Neutrophil (primary cell): ENCODE data around the gene LEAP2.

Experiments used
- H3K27ac ChIP-seq: fragments of 200-600 bp; sonication (generic); 2 replicates; pipeline ENCODE4 v1.5.1; 2016; ENCODE audit warnings: mild to moderate bottlenecking, moderate library complexity
- H3K27me3 ChIP-seq: fragments of 200-600 bp; sonication (generic); 2 replicates; pipeline ENCODE4 v1.6.0; 2016; ENCODE audit warnings: mild to moderate bottlenecking
- H3K36me3 ChIP-seq: fragments of 200-600 bp; sonication (generic); 2 replicates; pipeline ENCODE4 v1.5.1; 2017
- H3K4me1 ChIP-seq, 2 experiments: fragments of 200-600 bp in 1 of 2; sonication (generic) in 1 of 2; 1 replicate in 1 of 2; 2 replicates in 1 of 2; pipeline versions ENCODE4 v1.5.1 to v1.6.1; 2013 to 2016; ENCODE audit warnings: low read depth in 1 of 2, low read length in 1 of 2, mild to moderate bottlenecking in 1 of 2, moderate library complexity in 1 of 2; ENCODE audit not compliant: control insufficient read depth in 1 of 2, insufficient read depth in 1 of 2
- H3K4me3 ChIP-seq, 2 experiments: fragments of 200-600 bp in 1 of 2; sonication (generic) in 1 of 2; 1 replicate in 1 of 2; 2 replicates in 1 of 2; pipeline ENCODE4 v1.5.1; 2013 to 2016; ENCODE audit warnings: low read depth in 1 of 2, low read length in 1 of 2, mild to moderate bottlenecking in 1 of 2, moderate library complexity in 1 of 2
- H3K9me3 ChIP-seq: fragments of 200-600 bp; sonication (generic); 2 replicates; pipeline ENCODE4 v1.5.1; 2016
- TF ChIP-seq, protein P1 (sequence below): fragments of 200-600 bp; sonication (generic); IDR thresholded peaks from 2 replicates; pipeline ENCODE4 v1.5.1; 2016; ENCODE audit warnings: antibody characterized with exemption

LEAP2 gene

GRCh38 chr5:132856011-132856410 is 17.5 kb upstream of the LEAP2 start:
- TF ChIP-seq, protein P1, sequence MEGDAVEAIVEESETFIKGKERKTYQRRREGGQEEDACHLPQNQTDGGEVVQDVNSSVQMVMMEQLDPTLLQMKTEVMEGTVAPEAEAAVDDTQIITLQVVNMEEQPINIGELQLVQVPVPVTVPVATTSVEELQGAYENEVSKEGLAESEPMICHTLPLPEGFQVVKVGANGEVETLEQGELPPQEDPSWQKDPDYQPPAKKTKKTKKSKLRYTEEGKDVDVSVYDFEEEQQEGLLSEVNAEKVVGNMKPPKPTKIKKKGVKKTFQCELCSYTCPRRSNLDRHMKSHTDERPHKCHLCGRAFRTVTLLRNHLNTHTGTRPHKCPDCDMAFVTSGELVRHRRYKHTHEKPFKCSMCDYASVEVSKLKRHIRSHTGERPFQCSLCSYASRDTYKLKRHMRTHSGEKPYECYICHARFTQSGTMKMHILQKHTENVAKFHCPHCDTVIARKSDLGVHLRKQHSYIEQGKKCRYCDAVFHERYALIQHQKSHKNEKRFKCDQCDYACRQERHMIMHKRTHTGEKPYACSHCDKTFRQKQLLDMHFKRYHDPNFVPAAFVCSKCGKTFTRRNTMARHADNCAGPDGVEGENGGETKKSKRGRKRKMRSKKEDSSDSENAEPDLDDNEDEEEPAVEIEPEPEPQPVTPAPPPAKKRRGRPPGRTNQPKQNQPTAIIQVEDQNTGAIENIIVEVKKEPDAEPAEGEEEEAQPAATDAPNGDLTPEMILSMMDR: no peak
- H3K27ac ChIP-seq: no peak overlapping the region
- no peaks in the 10 kb centered on the region for H3K36me3 ChIP-seq
- peaks cover 24% of the 10 kb centered on the region for H3K27me3 ChIP-seq
- H3K9me3 ChIP-seq: no peaks in the 10 kb centered on the region
- no peak overlapping the region for H3K4me3 ChIP-seq
- H3K4me1 ChIP-seq: no peaks in the 10 kb centered on the region

DNA sequence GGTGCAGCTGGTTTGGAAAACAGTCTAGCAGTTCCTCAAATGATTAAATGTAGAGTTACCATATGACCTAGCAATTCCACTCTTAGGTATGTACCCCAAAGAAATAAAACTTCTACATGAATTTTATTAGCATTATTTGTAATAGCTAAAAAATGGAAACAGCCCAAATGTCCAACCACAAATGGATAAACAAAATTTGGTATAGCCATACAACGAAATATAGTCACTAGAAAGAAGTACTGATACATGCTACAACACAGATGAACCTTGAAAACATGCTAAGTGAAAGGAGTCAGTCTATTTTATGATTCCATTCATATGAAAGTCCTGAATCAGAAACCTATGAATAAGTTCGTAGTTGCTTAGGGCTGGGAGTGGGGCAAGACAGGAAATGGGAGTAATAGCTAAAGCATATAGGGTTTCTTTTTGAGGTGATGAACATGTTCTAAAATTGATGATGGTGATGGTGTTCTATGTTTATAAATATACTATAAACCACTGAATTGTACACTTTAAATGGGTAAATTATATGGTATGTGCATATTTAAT is 13.5 kb upstream of the LEAP2 start:
- H3K27ac ChIP-seq: no peak overlapping the region
- peaks cover 49% of the 10 kb centered on the region for H3K27me3 ChIP-seq
- no peaks in the 10 kb centered on the region for H3K36me3 ChIP-seq
- H3K9me3 ChIP-seq: no peaks in the 10 kb centered on the region
- H3K4me1 ChIP-seq: no peaks in the 10 kb centered on the region
- H3K4me3 ChIP-seq: no peak overlapping the region
- TF ChIP-seq, protein P1: no peak

- Histone ChIP-seq H3K27me3 (peaks cover 49% of the 10 kb centered on the region), H3K36me3 (no peaks in the 10 kb centered on the region), H3K4me1 (peaks cover 3 to 4% of the 10 kb centered on the region in 2 experiments), H3K9me3 (no peaks in the 10 kb centered on the region), H3K27ac (no peak overlapping the region), H3K4me3 (no peak overlapping the region)
- TF ChIP-seq, protein P1: no peak
Measured at GRCh38 chr5:132860742-132861141, 12.7 kb upstream of the LEAP2 start.

- Histone ChIP-seq H3K36me3 (peaks cover 6% of the 10 kb centered on the region), H3K4me3 (peak overlapping the region; percentile 77 to 94), H3K4me1 (peaks cover 13 to 14% of the 10 kb centered on the region in 2 experiments), H3K9me3 (no peaks in the 10 kb centered on the region), H3K27me3 (peaks cover 27% of the 10 kb centered on the region), H3K27ac (peak overlapping the region; percentile 82)
- TF ChIP-seq, protein P1: no peak
Measured at GRCh38 chr5:132865668-132866341, 7.7 kb upstream of the LEAP2 start.

DNA sequence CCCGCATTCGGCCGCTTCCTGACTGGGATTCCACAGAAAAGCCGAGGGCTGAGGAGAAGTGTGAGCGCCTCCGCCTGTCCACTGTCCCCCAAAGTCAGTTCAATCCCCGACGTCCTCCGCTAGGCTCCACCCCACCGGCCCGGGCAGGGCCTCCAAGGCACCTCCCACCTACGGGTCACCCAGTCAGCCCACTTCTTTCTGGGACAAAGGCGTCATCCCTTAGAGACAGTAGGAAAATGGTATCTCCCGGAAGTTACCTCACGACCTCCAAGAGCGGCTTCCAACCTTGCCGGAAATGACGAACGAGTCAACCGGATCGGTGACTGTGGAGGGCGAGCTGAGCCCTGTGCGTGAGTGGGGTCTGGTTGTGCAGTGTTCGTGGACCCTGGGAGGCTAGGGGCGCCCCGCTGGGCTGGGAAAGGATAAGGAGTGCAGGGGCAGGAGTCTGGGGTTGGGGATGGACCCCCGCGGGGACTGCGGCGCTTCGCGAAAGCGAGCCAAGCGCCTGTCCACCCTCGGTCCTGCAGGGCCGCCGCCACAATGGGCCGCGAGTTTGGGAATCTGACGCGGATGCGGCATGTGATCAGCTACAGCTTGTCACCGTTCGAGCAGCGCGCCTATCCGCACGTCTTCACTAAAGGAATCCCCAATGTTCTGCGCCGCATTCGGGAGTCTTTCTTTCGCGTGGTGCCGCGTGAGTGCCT is 7.0 kb upstream of the LEAP2 start, which contains the start of the genes GDF9 and UQCRQ:
TSS of gene GDF9 (minus strand) at position 128 of the 704 bp plus-strand sequence. CDS start 1,936 bp downstream, outside the sequence.
TSS of gene UQCRQ (plus strand) at position 301 of the 704 bp plus-strand sequence. CDS start at position 541, 240 bp downstream.
- Histone ChIP-seq H3K27ac (peak within 1 kb of the TSS; percentile 82), H3K27me3 (peaks cover 20% of the 10 kb centered on the region), H3K4me3 (peak within 1 kb of the TSS; percentile 77 to 94), H3K36me3 (peaks cover 6% of the 10 kb centered on the region), H3K4me1 (peaks cover 13 to 14% of the 10 kb centered on the region in 2 experiments), H3K9me3 (no peaks in the 10 kb centered on the region)
- TF ChIP-seq, protein P1: no peak
